ENCODE data around the gene HECW1.
A peak's percentile ranks its signal among the peaks of the same experiment; 100 is the strongest.

The HECW1 gene

GRCh38 chr7:43509906-43510305 is 397.5 kb downstream of the HECW1 start:
- H3K4me2 ChIP-seq (ENCODE audit: low read depth, low read length, poor library complexity, severe bottlenecking), result no peak overlapping the region
- H3K36me3 ChIP-seq (ENCODE audit: insufficient read depth, low read length), result no peaks in the 10 kb centered on the region
- H3F3A ChIP-seq (ENCODE audit: low read depth), result no peaks in the 10 kb centered on the region
- H3K4me3 ChIP-seq (ENCODE audit: low read length, poor library complexity, severe bottlenecking), result no peak overlapping the region
- H3K79me2 ChIP-seq (ENCODE audit: insufficient read depth, low read length), result no peaks in the 10 kb centered on the region
- H3K4me1 ChIP-seq (ENCODE audit: insufficient read depth, low read length, poor library complexity, severe bottlenecking), result peaks cover 37% of the 10 kb centered on the region
- no peaks in the 10 kb centered on the region for H3K9me3 ChIP-seq (ENCODE audit: insufficient read depth, low read depth, low read length)
- no peaks in the 10 kb centered on the region for H3K9me2 ChIP-seq (replicated peaks; ENCODE audit: low read depth, low read length)
- no peaks in the 10 kb centered on the region for H4K20me1 ChIP-seq (ENCODE audit: insufficient read depth, low read length, poor library complexity, severe bottlenecking)
- no peaks in the 10 kb centered on the region for H3K27me3 ChIP-seq (ENCODE audit: insufficient read depth, low read length, poor library complexity, severe bottlenecking)
- no peak for TF ChIP-seq EZH2phosphoT487 (IDR thresholded peaks at IDR 0.05; ENCODE audit: borderline replicate concordance)
- no peak overlapping the region for H3K9ac ChIP-seq (ENCODE audit: low read depth, low read length, poor library complexity, severe bottlenecking)
- no peak overlapping the region for H2AFZ ChIP-seq (ENCODE audit: low read length)

- Histone ChIP-seq H3K4me2 (ENCODE audit: low read depth, low read length, poor library complexity, severe bottlenecking) (no peak overlapping the region), H3K4me1 (ENCODE audit: insufficient read depth, low read length, poor library complexity, severe bottlenecking) (peaks cover 37% of the 10 kb centered on the region), H4K20me1 (ENCODE audit: insufficient read depth, low read length, poor library complexity, severe bottlenecking) (no peaks in the 10 kb centered on the region), H3K27me3 (ENCODE audit: insufficient read depth, low read length, poor library complexity, severe bottlenecking) (no peaks in the 10 kb centered on the region), H3K9me2 (replicated peaks; ENCODE audit: low read depth, low read length) (no peaks in the 10 kb centered on the region), H3K4me3 (ENCODE audit: low read length, poor library complexity, severe bottlenecking) (no peak overlapping the region), H3F3A (ENCODE audit: low read depth) (no peaks in the 10 kb centered on the region), H3K79me2 (ENCODE audit: insufficient read depth, low read length) (no peaks in the 10 kb centered on the region), H3K36me3 (ENCODE audit: insufficient read depth, low read length) (no peaks in the 10 kb centered on the region), H2AFZ (ENCODE audit: low read length) (no peak overlapping the region), H3K9me3 (ENCODE audit: insufficient read depth, low read depth, low read length) (no peaks in the 10 kb centered on the region), H3K9ac (ENCODE audit: low read depth, low read length, poor library complexity, severe bottlenecking) (no peak overlapping the region)
- TF ChIP-seq CTCF (conservative IDR thresholded peaks at IDR 0.05; ENCODE audit: low read length) (peak; percentile 52), EZH2phosphoT487 (IDR thresholded peaks at IDR 0.05; ENCODE audit: borderline replicate concordance) (no peak)
Measured at GRCh38 chr7:43511029-43511428, 398.6 kb downstream of the HECW1 start.

GRCh38 chr7:43511769-43512515 is 399.5 kb downstream of the HECW1 start:
- H3K9ac ChIP-seq (ENCODE audit: low read depth, low read length, poor library complexity, severe bottlenecking), result no peak overlapping the region

More at GRCh38 chr7:43511769-43512515, 399.5 kb downstream of the HECW1 start:
- H3F3A ChIP-seq (ENCODE audit: low read depth), result no peaks in the 10 kb centered on the region; the same call in 1 of the 2 replicates
- H2AFZ ChIP-seq (ENCODE audit: low read length), result 0 out of 2 replicates have a peak overlapping the region, but pooled peaks have one; percentile 15
- no peaks in the 10 kb centered on the region for H3K9me2 ChIP-seq (replicated peaks; ENCODE audit: low read depth, low read length)
- no peaks in the 10 kb centered on the region for H3K36me3 ChIP-seq (ENCODE audit: insufficient read depth, low read length)
- peaks cover 42% of the 10 kb centered on the region for H3K4me1 ChIP-seq (ENCODE audit: insufficient read depth, low read length, poor library complexity, severe bottlenecking)
- H3K9me3 ChIP-seq (ENCODE audit: insufficient read depth, low read depth, low read length), result no peaks in the 10 kb centered on the region
- H3K4me3 ChIP-seq (ENCODE audit: low read length, poor library complexity, severe bottlenecking), result no peak overlapping the region
- no peaks in the 10 kb centered on the region for H4K20me1 ChIP-seq (ENCODE audit: insufficient read depth, low read length, poor library complexity, severe bottlenecking)
- H3K4me2 ChIP-seq (ENCODE audit: low read depth, low read length, poor library complexity, severe bottlenecking), result no peak overlapping the region
- no peak for TF ChIP-seq EZH2phosphoT487 (IDR thresholded peaks at IDR 0.05; ENCODE audit: borderline replicate concordance)
- TF ChIP-seq CTCF (conservative IDR thresholded peaks at IDR 0.05; ENCODE audit: low read length), result no peak
- H3K79me2 ChIP-seq (ENCODE audit: insufficient read depth, low read length), result no peaks in the 10 kb centered on the region
- H3K27me3 ChIP-seq (ENCODE audit: insufficient read depth, low read length, poor library complexity, severe bottlenecking), result no peaks in the 10 kb centered on the region
